ENCODE measurements around the gene ATL3.

- TF ChIP-seq POLR2A (IDR thresholded peaks at IDR 0.05) (no peak), CTCF (IDR thresholded peaks at IDR 0.05) (no peak)
Observed at GRCh38 chr11:63598556-63598955, 72.6 kb downstream of the ATL3 start.

All from suprapubic skin (tissue), 3 donors.